Measurements from ENCODE around the gene KRTDAP. TPM values are rescaled to one million over a fixed set of nuclear protein-coding genes. Genes with fewer than 3 reads are reported as not detected.

KRTDAP gene
- total and polyA plus RNA-seq, 2 donors from 2014 or later: not detected

DNA sequence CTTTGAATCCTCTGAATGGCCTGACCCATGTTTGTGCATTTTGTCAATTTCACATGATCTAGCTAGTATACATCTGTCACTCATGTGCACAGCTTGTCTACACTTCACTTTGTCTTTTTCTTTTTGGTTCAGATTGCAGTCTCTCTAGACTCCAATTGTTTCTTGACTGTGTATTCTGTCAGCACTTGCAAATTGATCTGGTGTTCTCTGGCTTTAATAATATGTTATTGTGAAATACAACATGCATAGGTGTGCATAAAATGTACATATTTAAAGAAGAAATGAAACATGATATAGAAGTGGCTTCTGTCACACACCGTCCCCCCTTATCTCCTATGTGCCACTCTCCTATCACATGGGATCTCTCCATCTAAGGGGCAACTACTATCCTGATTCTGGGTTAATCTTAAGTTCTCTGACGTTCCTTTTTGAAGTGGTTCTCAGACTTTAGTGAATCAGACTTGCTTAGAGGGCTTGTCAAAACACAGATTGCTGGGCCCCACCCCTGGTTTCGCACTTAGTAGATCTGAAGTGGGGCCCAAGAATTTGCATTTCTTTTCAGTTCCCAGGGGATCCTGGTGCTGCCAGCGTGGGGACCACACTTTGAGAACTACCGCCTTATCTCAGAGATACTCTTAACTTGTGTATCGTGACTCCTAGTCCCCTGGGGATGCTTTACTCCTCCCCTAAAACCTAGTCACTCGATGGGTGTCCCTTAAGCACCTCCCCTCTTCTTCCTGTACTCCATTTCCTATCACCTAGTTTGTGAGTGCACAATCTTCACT, 5.8 kb downstream of the KRTDAP start:
- Histone ChIP-seq H3K9me3 (ENCODE audit: control insufficient read depth in 2 of 3, insufficient read depth in 1 of 3, low read length in 3 of 3) (no peaks in the 10 kb centered on the region), H3K27ac (ENCODE audit: low read depth in 2 of 2, low read length in 2 of 2) (no peak overlapping the region), H3K4me1 (ENCODE audit: control insufficient read depth in 2 of 3, insufficient read depth in 2 of 3, low read depth in 1 of 3, low read length in 3 of 3) (no peaks in the 10 kb centered on the region), H3K4me3 (ENCODE audit: low read length in 3 of 3) (no peak overlapping the region), H3K36me3 (ENCODE audit: control insufficient read depth in 2 of 3, insufficient read depth in 3 of 3, low read length in 3 of 3) (no peaks in the 10 kb centered on the region), H3K9ac (ENCODE audit: low read length in 3 of 3) (no peak overlapping the region), H3K27me3 (ENCODE audit: control insufficient read depth, insufficient read depth, low read length) (peaks cover 2% of the 10 kb centered on the region)
- DNase-seq (no peak), FAIRE-seq (no peak)
- intact Hi-C loops (cut with DNase I): no loop called here
- TF ChIP-seq, protein P1, sequence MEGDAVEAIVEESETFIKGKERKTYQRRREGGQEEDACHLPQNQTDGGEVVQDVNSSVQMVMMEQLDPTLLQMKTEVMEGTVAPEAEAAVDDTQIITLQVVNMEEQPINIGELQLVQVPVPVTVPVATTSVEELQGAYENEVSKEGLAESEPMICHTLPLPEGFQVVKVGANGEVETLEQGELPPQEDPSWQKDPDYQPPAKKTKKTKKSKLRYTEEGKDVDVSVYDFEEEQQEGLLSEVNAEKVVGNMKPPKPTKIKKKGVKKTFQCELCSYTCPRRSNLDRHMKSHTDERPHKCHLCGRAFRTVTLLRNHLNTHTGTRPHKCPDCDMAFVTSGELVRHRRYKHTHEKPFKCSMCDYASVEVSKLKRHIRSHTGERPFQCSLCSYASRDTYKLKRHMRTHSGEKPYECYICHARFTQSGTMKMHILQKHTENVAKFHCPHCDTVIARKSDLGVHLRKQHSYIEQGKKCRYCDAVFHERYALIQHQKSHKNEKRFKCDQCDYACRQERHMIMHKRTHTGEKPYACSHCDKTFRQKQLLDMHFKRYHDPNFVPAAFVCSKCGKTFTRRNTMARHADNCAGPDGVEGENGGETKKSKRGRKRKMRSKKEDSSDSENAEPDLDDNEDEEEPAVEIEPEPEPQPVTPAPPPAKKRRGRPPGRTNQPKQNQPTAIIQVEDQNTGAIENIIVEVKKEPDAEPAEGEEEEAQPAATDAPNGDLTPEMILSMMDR (IDR thresholded peaks at IDR 0.05; ENCODE audit: borderline replicate concordance, extremely low read depth, insufficient read depth): no peak

DNA sequence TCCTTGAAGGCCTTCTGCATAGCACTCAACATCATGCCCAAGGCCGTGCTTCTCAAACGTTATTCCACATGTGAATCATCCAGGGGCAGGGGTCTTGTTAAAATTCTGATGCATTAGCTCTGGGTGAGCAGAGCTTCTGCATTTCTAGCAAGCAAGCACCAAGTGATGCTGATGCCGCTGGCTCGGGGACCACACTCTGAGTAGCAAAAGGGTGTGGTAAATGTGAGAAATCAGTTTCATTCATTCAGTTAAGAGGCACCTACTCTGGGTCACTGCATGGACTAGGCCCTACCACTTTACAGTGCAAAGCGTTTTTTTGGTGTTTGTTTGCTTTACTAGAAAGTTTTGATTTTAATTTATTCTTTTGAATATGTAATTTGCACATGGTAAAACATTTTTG, 7.2 kb downstream of the KRTDAP start:
- FAIRE-seq (no peak), DNase-seq (no peak)
- Histone ChIP-seq H3K27me3 (ENCODE audit: control insufficient read depth, insufficient read depth, low read length) (peaks cover 2% of the 10 kb centered on the region), H3K4me3 (ENCODE audit: low read length in 3 of 3) (no peak overlapping the region), H3K9ac (ENCODE audit: low read length in 3 of 3) (no peak overlapping the region), H3K36me3 (ENCODE audit: control insufficient read depth in 2 of 3, insufficient read depth in 3 of 3, low read length in 3 of 3) (no peaks in the 10 kb centered on the region), H3K27ac (ENCODE audit: low read depth in 2 of 2, low read length in 2 of 2) (no peak overlapping the region), H3K9me3 (ENCODE audit: control insufficient read depth in 2 of 3, insufficient read depth in 1 of 3, low read length in 3 of 3) (no peaks in the 10 kb centered on the region), H3K4me1 (ENCODE audit: control insufficient read depth in 2 of 3, insufficient read depth in 2 of 3, low read depth in 1 of 3, low read length in 3 of 3) (no peaks in the 10 kb centered on the region)
- TF ChIP-seq, protein P1 (IDR thresholded peaks at IDR 0.05; ENCODE audit: borderline replicate concordance, extremely low read depth, insufficient read depth): no peak
- intact Hi-C loops (cut with DNase I): no loop called here

DNA sequence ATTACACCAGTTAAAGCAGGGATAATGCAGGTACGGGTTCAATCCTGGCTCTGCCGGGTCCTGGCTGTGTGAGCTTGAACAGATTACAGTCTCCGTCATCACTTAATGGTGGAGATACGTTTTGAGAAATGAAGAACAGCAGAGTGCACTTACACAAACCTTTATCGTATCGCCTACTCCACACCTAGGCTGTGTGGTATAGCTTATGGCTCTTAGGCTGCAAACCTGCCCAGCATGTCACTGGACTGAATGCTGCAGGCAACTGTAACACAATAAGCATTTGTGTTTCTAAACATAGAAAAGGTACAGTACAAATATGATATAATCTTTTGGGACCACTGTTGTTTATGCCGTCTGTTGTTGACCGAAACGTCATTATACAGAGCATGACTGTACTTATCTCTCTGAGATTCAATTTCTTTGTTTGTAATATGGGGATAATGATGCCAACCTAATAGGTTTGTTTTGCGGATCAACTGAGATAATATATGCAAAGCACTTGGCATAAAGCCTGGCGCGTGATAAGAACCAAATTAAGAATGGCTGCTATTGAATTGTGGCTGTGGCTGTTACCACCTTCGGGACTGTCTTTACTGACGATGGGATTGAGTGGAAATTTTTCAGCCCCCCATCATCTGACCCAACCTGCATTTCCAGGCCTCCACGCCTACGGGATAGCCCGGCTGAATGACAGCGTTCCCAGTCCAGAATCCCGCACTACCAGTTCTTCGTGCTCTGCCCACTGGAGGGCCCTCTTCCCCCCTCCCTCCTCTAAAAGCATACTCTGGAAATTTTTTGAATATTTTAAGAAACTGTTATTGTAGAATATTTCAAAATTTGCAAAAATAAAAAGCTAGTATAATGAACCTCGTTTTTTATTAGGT, 11.2 kb downstream of the KRTDAP start:
- H3K27ac ChIP-seq (ENCODE audit: low read depth in 2 of 2, low read length in 2 of 2): no peak overlapping the region
- intact Hi-C loops (cut with DNase I): no loop called here
- no peaks in the 10 kb centered on the region for H3K4me1 ChIP-seq (ENCODE audit: control insufficient read depth in 2 of 3, insufficient read depth in 2 of 3, low read depth in 1 of 3, low read length in 3 of 3)
- H3K4me3 ChIP-seq (ENCODE audit: low read length in 3 of 3): no peak overlapping the region
- TF ChIP-seq, protein P1 (IDR thresholded peaks at IDR 0.05; ENCODE audit: borderline replicate concordance, extremely low read depth, insufficient read depth): no peak
- no peak for FAIRE-seq
- no peaks in the 10 kb centered on the region for H3K27me3 ChIP-seq (ENCODE audit: control insufficient read depth, insufficient read depth, low read length)
- H3K9me3 ChIP-seq (ENCODE audit: control insufficient read depth in 2 of 3, insufficient read depth in 1 of 3, low read length in 3 of 3): no peaks in the 10 kb centered on the region
- H3K36me3 ChIP-seq (ENCODE audit: control insufficient read depth in 2 of 3, insufficient read depth in 3 of 3, low read length in 3 of 3): no peaks in the 10 kb centered on the region
- no peak for DNase-seq
- no peak overlapping the region for H3K9ac ChIP-seq (ENCODE audit: low read length in 3 of 3)
